Brain microvascular endothelial cell (primary cell): Measurements from ENCODE around the gene DKC1.

Experiments
- DNase-seq: peaks from one replicate; pipeline ENCODE4 v3.0.0-alpha.2; 2020
- H3K27ac ChIP-seq: fragments of 250-450 bp; sonication (Bioruptor Pico); 2 replicates; pipeline ENCODE4 v1.5.1; 2020; ENCODE audit warnings: mild to moderate bottlenecking, moderate library complexity
- H3K27me3 ChIP-seq: fragments of 250-450 bp; sonication (Bioruptor Pico); replicated peaks from 2 replicates; pipeline ENCODE4 v1.5.1; 2020; ENCODE audit warnings: mild to moderate bottlenecking
- H3K36me3 ChIP-seq: fragments of 250-450 bp; sonication (Bioruptor Pico); replicated peaks from 2 replicates; pipeline ENCODE4 v1.5.1; 2020; ENCODE audit warnings: mild to moderate bottlenecking
- H3K4me3 ChIP-seq: 2 replicates; pipeline ENCODE4 v1.5.1; 2011; ENCODE audit warnings: low read depth, mild to moderate bottlenecking, control low read depth, low read length, moderate library complexity
- in situ Hi-C: cut with HindIII; loops from 2 replicates; pipeline ENCODE4 v1.10.0; 2017; ENCODE audit warnings: low sequenced_read_pairs, low pct_ligation_motif_present
- TF ChIP-seq, protein P1 (sequence below): IDR thresholded peaks from 2 replicates; pipeline ENCODE4 v1.5.1; 2011; ENCODE audit warnings: low read depth, mild to moderate bottlenecking, moderate library complexity, low read length, control low read depth, inconsistent platforms; ENCODE audit errors: missing control alignments

The DKC1 gene

DNA sequence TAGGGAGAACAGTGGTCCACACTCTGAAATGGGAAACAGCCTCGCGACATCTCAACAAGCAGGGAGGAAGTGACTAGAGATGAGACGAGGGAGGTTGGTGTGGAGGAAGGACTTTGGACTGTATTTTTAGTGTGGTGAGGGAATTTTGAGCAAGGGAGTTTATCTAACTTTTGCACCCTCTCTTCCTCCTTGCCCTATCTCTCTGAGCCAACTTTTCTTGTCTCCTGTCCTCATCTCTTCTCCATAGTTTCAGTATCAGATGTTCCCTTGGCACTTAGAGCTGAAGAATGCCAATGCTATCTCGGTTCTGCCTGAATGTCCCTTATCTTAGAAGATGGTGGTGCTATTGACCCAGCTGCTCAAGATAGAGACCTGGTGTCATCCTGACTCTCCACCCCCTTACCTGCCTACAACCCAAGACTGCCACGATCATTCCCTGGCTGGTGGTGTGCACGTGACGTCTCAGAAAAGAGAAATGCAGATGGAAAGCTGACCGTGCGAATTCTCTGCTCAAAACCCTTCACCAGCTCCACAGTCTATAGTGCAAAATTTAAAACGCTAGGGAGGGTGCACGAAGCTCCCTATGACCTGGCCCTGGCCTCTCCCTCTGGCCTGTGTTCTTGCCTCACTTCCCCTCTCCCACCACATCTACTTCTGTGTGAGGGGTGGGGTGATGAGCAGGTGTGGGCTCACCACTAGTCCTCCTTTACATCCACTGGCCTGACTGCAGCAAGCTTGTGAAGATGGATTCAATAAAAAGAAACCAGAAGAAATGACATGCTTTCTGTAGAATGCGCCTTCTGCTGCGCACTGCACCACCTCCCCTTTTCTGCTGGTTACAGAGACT is 21.7 kb downstream of the DKC1 start:
- Histone ChIP-seq H3K4me3 (no peak overlapping the region), H3K27me3 (no peaks in the 10 kb centered on the region), H3K36me3 (no peaks in the 10 kb centered on the region), H3K27ac (no peak overlapping the region)
- TF ChIP-seq, protein P1, sequence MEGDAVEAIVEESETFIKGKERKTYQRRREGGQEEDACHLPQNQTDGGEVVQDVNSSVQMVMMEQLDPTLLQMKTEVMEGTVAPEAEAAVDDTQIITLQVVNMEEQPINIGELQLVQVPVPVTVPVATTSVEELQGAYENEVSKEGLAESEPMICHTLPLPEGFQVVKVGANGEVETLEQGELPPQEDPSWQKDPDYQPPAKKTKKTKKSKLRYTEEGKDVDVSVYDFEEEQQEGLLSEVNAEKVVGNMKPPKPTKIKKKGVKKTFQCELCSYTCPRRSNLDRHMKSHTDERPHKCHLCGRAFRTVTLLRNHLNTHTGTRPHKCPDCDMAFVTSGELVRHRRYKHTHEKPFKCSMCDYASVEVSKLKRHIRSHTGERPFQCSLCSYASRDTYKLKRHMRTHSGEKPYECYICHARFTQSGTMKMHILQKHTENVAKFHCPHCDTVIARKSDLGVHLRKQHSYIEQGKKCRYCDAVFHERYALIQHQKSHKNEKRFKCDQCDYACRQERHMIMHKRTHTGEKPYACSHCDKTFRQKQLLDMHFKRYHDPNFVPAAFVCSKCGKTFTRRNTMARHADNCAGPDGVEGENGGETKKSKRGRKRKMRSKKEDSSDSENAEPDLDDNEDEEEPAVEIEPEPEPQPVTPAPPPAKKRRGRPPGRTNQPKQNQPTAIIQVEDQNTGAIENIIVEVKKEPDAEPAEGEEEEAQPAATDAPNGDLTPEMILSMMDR, result no peak
- DNase-seq, result no peak
- in situ Hi-C loops, result no loop called here

DNA sequence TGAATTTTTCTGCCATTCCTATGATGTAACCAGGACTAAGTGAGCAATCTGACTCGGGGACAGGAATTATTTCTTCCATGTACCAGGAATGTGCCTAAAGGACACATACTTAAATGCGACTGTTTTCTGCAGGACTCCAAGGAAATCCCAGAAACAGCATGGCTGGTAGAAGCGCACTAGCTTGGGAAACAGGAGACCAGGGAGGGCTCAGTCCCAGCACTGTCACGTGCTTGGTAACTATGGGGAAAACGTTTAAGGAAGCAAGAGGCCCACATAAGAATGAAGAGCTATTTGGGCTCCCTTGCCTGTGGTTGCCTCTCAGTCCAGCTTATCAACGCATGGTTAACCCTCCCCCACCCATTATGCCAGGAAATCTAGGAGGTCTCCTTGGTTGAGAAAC is 23.1 kb downstream of the DKC1 start:
- TF ChIP-seq, protein P1, result no peak
- DNase-seq, result no peak
- Histone ChIP-seq H3K27me3 (no peaks in the 10 kb centered on the region), H3K4me3 (no peak overlapping the region), H3K36me3 (no peaks in the 10 kb centered on the region), H3K27ac (no peak overlapping the region)
- in situ Hi-C loops, result no loop called here

GRCh38 chrX:154791467-154791866 is 28.8 kb downstream of the DKC1 start:
- in situ Hi-C loops, result no loop called here
- Histone ChIP-seq H3K4me3 (no peak overlapping the region), H3K27me3 (no peaks in the 10 kb centered on the region), H3K27ac (no peak overlapping the region), H3K36me3 (no peaks in the 10 kb centered on the region)
- TF ChIP-seq, protein P1, result no peak
- no peak for DNase-seq

DNA sequence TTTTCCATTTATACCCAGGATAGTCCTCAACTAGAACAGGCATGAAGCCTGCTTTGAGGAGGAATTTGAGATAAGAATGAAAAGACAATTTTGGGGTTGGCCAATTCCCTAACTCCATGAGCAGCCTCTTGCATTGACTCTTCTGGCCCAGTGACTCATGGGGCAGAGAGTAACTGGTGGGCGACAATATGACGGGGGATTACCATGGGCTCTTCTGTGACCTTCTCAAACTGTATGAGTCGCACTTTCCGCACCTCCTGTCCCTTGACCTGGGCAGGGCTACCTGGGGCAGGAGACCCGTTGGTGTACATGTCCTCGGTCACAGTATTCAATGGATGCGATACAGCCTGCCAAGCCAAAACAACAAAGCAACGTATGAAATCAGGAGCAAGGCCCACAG is 29.3 kb downstream of the DKC1 start:
- H3K27me3 ChIP-seq, result no peaks in the 10 kb centered on the region
- no peak overlapping the region for H3K27ac ChIP-seq
- H3K4me3 ChIP-seq, result no peak overlapping the region
- in situ Hi-C loops, result no loop called here
- H3K36me3 ChIP-seq, result no peaks in the 10 kb centered on the region
- DNase-seq, result no peak
- TF ChIP-seq, protein P1, result no peak

- Histone ChIP-seq H3K4me3 (no peak overlapping the region), H3K27ac (no peak overlapping the region), H3K27me3 (no peaks in the 10 kb centered on the region), H3K36me3 (no peaks in the 10 kb centered on the region)
- TF ChIP-seq, protein P1, result no peak
- no peak for DNase-seq
- in situ Hi-C loops, result no loop called here
These were observed 30.6 kb downstream of the DKC1 start for GRCh38 chrX:154793084-154793795.
